GM18499 (cell line): ENCODE measurements around the gene NPAS3.

ENCODE experiments used
- ATAC-seq: cut with Tn5 transposase; IDR thresholded peaks from one replicate; pipeline ENCODE4 v1.9.1; 2021; ENCODE audit warnings: moderate number of reproducible peaks; ENCODE audit not compliant: insufficient read depth, unreplicated experiment

The NPAS3 gene

GRCh38 chr14:33455654-33456345 lies 517.1 kb downstream of the NPAS3 start:
- ATAC-seq: no peak

- ATAC-seq: no peak
Measured at GRCh38 chr14:33457021-33457420, 518.3 kb downstream of the NPAS3 start.

GRCh38 chr14:33457617-33458016 lies 518.9 kb downstream of the NPAS3 start:
- ATAC-seq: no peak

GRCh38 chr14:33460164-33460563 lies 521.5 kb downstream of the NPAS3 start:
- ATAC-seq: no peak

GRCh38 chr14:33461036-33461435 lies 522.4 kb downstream of the NPAS3 start:
- no peak for ATAC-seq

- ATAC-seq: no peak
Measured at GRCh38 chr14:33463731-33464130, 525.1 kb downstream of the NPAS3 start.

GRCh38 chr14:33464254-33464962 lies 525.7 kb downstream of the NPAS3 start:
- no peak for ATAC-seq

GRCh38 chr14:33465846-33466700 lies 527.4 kb downstream of the NPAS3 start:
- ATAC-seq: no peak

- no peak for ATAC-seq
Measured at GRCh38 chr14:33467971-33468370, 529.3 kb downstream of the NPAS3 start.

- no peak for ATAC-seq
Measured at GRCh38 chr14:33469898-33470297, 531.2 kb downstream of the NPAS3 start.

- no peak for ATAC-seq
Measured at GRCh38 chr14:33471776-33472175, 533.1 kb downstream of the NPAS3 start.

GRCh38 chr14:33475623-33476022 lies 536.9 kb downstream of the NPAS3 start:
- ATAC-seq: no peak

GRCh38 chr14:33477797-33478196 lies 539.1 kb downstream of the NPAS3 start:
- no peak for ATAC-seq

GRCh38 chr14:33480071-33480886 lies 541.6 kb downstream of the NPAS3 start:
- no peak for ATAC-seq

GRCh38 chr14:33480887-33481184 lies 542.2 kb downstream of the NPAS3 start:
- ATAC-seq: no peak

GRCh38 chr14:33483110-33483509 lies 544.4 kb downstream of the NPAS3 start:
- no peak for ATAC-seq

GRCh38 chr14:33483541-33483940 lies 544.9 kb downstream of the NPAS3 start:
- ATAC-seq: no peak

- ATAC-seq: no peak
Measured at GRCh38 chr14:33484264-33484663, 545.6 kb downstream of the NPAS3 start.

GRCh38 chr14:33486332-33486890 lies 547.7 kb downstream of the NPAS3 start:
- no peak for ATAC-seq

GRCh38 chr14:33488582-33488981 lies 549.9 kb downstream of the NPAS3 start:
- ATAC-seq: no peak
